Measurements from ENCODE around the gene SCARB1.

Gene SCARB1

DNA sequence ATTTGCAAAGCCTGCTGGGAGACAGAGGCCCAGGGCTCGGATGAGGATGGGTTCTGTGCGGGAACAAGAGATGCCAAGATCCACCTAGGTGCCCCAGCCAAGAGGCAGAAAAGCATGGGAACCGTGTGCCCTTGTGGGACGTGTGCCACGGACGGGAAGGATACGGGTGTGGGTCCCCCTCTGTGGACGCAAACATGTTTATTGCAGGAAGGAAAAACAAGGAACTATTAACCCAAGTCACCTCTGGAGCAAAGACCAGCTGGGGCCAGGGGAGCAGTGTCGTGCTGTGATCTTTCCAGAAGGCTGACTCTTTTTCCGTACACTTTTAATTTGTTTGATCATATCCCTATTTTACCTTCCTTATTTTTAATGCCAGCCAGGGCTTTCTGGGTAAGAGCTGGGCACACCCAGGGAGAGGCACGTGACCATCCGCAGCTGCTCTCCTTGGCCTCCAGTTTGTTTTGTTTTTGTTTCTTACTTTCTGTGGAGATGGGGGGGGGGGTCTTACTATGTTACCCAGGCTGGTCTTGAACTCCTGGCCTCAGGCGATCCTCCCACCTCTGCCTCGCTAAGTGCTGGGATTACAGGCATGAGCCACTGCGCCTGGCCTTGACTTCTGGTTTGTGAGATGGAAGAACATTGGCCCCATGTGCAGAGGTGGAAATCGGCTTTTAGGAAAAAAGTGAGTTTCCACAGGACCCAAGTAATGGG is 20.7 kb downstream of the SCARB1 start:
- DNase-seq (ENCODE audit: low spot score) = no peak

DNA sequence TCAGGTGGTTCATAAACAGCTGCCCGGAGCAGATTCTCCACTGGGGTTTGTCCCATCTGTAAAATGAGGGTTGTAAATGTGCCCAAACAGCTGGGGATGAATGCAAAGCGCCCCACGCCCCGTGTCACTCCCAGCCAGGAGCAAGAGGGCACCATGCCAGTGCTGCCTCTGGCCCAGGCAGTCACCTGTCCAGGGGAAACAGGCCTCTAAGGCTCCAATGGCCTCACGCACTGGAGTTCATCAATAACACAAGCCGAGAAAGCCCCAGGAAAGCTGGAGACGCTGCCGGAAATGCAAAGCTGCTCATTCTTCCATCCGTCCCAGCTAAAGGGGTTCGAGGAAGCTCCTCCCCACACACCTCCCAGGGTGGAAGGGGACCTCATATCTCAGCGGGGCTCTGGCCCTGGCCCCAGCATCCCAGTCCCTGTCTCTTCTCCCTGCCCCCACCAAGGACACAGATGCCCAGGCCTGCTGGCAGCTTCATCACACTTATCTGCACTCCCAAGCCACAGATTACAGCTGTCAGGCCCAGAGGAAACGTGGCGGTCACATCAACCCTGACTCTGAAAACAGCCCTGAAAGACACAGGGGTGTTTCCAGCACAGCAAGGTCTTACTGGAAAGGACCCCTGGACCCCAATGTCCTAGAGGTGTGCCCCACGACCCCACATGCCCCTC is 21.5 kb downstream of the SCARB1 start:
- DNase-seq (ENCODE audit: low spot score) = no peak

DNA sequence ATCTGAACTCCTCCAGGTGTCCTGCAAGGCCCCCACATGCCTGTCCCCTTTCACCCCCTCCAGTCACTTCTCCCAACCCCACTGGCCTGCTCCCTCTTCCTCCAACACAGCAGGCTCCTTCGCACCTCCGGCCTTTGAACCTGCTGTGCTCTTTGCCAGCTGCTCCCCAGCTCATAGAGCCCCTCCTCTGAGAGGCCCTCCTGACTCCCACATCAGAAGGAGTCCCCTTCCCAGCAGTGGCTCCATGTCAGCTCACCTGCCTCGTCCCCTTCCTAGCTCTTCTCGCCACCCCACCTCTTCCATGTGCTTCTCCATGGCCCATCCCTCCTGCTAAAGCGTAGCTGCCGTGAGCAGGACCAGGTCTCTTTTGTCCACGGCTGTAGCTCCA is 22.1 kb downstream of the SCARB1 start:
- DNase-seq (ENCODE audit: low spot score) = no peak

DNA sequence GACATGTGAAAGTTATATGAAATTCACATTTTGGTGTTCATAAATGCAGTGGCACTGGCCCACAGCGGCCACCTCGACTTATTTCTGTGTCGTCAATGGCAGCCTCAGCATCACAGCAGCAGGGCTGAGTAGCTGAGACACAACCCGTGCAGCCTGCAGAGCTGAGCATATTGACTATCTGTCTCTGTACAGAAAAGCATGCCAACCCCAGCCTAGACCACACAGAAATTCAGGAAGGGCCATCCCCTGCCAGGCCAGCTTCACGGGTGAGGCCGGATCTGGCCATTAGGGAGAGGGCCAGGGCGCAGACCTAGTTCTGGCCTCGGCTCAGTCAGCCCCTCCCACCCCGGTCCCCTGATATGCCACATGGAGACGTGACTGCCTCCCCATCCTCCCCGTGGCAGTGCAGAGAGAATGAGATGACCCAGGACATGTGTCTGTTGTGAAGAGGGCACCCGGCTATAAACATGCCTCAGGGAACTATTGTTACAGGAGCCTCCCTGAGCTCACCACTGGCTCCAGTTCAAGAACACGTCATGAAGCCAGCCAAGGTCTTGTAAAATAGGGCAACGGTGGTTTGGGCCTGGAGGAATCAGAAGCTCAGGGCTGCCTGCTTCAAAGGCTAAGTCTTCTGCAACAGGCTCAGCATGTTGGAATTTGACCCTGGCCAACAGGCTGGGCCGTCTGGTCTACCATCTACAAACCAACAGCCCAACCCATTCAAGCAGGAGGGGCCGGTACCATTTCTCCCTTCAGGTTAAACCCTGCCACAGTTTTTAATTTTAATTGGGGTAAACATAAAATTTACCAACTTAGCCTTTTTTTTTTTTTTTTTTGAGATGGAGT is 25.5 kb downstream of the SCARB1 start:
- DNase-seq (ENCODE audit: low spot score) = no peak

DNA sequence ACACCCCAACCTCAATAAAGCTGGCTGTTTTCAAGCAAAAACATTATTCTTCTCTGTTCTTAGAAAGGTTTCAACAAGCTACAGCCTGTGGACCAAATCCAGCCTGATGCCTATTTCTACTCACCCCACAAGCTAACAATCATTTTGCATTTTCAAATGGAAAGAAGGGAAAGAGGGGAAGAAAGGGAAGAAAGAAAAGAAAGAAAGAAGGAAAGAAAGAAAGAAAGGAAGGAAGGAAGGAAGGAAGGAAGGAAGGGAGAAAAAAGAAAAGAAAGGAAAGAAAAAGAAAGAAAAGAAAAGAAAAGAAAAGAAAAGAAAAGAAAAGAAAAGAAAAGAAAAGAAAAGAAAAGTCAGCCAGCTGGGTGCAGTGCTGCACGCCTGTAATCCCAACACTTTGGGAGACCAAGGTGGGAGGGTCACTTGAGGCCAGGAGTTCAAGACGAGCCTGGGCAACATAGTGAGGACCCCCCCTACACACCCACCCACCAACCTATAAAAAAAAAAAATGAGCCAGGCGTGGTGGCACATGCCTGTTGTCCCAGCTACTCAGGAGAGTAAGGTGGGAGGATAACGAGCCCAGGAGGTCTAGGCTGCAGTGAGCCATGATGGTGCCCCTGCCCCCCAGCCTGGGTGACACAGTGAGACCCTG is 26.3 kb downstream of the SCARB1 start:
- no peak for DNase-seq (ENCODE audit: low spot score)

DNA sequence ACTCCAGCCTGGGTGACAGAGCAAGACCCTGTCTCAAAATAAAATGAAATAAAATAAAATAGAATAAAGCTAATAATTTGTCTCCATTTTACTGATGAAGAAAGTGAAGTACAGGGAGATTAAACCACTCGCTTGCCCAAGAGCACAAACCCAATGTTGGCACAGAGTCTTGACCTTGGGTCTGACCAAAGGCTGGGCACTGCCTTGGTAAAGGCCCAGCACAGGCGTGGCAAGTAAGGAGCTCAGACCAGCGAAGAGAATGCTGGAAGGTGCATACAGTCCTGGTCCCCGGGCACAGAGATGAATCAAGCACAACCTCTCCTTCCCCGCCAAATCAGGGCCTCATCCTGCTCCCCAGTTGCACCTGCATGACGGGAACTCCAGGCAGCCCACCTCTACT is 26.9 kb downstream of the SCARB1 start:
- DNase-seq (ENCODE audit: low spot score) = no peak

DNA sequence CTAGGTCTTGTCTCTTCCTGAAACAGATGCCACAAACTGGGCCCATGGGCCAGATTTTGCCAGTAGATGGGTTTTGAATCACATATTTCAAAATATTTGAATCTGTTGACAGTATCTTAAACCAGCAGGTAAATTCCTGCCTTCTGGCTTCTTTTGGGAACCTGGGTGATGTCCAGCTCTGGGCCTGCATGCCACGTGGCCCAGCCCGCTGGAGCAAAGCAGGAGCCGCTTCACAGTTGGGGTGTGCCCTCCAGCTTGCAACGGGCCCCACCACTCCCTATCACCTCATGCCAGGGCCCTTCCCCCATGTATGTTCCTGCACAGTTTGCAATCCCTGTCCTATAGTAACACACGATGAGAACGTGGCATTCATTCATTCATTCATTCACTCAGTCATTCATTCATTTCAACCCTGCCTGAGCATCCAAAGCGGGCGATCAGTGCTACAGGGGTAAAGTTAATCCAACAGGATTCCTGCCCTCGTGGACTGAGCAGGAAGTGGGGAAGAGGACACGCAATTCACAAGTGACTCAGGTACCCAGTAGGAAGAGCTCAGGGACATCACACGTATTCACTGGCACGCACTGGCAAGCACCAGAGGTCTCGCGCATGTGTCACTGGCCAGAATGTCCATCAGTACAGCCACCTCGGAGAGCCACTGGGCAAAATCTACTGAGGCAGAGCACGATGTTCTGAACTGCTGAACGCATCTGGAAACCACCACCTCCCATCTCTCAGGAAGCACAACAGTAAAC is 27.8 kb downstream of the SCARB1 start:
- no peak for DNase-seq (ENCODE audit: low spot score)

DNA sequence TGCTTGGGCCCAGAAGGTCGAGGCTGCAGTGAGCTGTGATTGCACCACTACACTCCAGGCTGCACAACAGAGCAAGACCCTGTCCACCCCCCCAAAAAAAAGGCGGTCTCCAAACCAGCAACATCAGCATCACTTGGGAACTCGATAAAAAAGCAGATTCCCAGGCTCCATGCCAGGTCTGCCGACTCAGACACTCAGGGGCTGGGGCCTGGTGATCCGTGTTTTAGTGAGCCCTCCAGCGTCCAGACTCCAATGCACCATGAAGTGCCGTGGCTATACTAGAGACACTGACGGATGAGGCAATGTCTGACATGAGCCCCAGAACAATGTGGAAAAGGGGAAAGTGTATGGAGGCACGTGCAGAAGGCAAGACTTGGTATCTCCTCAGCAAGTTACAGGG is 28.8 kb downstream of the SCARB1 start:
- DNase-seq (ENCODE audit: low spot score) = no peak

DNA sequence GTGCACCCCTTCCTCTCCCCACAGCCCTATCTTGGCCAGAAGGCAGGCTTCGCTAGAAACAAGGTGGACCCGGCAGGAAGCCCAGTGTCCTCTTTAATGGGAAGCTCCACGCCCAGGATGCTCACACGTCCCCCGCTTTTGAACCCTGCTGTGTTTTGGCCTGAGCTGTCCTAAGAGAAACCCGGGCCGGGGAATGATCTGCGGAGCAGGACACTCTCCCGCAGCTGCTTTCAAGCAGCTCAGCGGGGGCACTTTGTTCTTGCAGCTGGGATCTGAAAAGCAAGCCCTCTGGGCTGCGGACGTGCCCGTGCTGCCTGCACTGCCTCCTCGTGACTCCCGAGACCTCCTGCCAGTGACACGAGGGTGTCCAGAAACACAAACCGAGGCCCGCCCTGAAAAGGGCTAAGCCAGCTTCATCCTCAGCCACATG is 30.0 kb downstream of the SCARB1 start:
- no peak for DNase-seq (ENCODE audit: low spot score)

DNA sequence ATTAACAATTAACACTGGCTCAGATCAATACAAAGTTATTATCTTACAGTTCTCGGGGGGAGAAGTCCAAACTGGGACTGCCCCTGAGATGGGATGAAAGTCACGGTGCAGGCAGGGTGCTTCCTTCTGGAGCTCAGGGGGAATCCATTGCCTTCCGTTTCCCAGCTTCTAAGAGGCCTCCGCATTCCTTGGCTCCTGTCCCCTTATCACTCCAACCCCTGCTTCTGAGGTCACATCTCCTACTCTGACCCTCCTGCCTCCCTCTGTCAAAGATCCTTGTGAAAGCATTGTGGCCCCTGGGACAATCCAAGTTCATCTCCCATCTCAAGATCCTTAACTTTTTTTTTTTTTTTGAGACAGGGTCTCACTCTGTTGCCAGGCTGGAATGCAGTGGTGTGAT is 30.8 kb downstream of the SCARB1 start:
- DNase-seq (ENCODE audit: low spot score) = no peak

DNA sequence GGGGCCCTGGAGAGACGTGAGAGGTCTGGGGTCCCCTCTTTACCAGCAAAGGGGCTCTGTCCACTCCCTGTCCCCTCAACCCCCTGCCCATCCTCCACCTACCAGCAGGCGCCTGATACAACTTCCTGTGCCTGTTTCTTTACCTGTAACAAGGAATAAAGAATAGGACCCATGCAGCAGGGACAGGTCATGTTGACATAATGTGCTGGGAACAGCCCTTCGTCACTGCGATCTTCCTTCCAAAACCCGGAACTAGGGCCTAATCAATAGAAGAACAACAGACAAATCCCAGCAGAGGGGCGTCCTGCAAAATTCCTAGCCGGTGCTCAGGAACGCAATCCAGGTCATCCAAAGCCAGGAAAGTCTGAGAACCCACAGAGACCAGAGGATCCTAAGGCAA is 32.1 kb downstream of the SCARB1 start:
- no peak for DNase-seq (ENCODE audit: low spot score)

DNA sequence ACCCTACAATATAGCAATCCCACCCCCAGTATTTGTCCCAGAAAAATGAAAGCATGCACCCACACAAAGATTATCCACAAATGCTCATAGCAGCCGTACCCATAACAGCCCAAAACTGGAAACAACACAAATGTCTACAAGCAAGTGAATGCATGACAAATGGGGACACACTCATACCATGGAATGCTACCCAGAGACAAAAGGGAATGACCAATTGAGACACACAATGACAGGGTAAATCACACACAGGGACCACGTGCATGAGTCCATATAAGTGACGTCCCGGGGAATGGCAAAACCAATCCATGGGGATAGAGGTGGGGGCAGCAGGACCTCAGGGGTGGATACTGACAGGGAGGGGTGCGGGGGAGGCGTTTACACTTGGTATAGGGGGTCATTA is 33.4 kb downstream of the SCARB1 start:
- DNase-seq (ENCODE audit: low spot score) = no peak

DNA sequence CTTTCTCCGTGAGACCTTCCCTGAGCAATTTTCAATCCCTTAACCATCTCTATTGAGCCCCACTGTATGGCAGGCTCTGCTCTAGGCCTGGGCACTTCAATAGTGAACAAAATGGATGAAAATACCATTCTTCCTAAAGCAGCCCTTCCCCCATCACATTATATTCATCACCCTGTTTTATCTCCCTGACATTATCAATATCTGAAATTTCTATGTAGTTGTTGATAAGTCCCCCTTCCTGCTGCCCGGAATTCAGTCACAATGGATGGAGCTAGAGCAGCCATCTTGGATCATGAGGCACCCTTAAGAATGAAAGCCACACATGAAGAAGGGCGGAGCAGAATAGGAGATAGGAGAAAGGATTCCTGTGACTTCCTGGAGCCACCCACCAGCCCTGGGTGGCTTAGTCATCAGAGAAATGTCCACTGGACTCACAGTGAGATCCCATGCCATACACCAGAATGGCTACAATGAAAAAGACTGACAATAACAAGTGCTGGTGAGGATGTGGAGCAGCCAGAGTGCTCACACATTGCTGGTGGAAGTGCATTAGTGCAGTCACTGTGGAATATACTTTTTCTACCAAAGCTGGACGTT is 33.9 kb downstream of the SCARB1 start:
- no peak for DNase-seq (ENCODE audit: low spot score)

DNA sequence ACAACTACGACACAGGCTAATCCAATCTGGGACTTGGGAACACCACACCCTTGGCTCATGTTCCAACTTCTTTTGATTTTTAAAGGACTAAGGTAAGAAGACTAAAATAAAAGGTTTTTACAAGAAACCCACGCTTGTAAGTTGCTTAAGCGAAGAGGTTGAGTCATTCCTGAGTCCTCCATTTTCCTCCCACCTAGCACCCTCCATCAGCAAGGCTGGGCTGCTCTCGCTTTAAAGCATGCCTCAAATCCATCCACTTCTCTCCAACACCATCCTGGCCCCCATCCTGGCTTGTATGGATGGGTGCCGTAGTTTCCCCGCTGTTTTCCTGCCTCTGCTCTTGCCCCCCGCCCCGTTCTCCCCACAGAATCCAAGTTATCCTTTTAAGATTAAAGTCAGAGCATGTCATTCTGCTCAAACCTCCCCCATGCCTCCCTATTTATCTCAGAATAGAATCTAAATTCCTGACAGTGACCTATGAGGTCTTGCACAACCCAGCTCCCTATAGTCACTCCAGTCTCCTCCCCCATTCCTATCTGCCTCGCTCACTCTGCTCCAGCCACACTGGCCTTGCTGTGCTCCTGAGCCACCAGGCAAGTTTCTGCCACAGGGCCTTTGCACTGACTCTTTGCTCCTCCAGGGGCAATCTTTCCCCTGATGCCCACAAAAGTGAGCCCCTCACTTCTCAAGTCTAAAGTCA is 34.5 kb downstream of the SCARB1 start:
- DNase-seq (ENCODE audit: low spot score) = no peak

DNA sequence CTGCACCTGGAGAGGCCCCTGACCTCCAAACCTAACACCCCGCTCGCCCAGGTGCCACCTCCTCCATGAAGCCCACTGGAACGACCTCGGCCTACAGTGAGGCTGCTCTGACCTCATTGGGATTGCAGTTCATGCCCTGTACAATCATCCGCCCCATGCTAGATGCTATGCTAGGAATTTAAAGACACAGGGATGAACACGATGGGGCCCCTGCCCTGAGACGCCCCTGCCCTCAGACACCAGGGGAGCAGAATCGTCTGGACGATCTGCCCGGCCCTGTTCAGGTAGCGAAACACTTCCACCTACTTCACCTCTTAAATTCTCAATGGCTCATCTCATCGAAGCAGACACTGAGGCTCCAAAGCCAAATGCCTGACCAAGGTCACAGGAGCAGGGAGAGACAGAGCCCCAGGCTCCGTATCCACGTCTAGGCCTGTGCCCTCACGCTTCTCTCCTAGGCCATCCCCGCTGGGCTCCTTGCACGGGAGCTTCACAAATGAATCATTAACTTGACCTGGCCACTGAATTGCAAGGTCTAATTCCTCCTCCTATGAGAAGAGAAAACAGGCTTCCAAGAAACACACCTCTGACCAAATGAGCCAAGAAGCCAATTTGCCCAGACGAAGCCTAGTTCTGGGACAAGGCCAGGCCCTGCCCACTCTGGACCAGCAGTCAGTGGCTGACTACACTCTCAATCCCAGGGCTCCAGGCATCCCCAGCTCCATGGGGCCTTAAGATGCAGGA is 35.2 kb downstream of the SCARB1 start:
- DNase-seq (ENCODE audit: low spot score) = no peak

DNA sequence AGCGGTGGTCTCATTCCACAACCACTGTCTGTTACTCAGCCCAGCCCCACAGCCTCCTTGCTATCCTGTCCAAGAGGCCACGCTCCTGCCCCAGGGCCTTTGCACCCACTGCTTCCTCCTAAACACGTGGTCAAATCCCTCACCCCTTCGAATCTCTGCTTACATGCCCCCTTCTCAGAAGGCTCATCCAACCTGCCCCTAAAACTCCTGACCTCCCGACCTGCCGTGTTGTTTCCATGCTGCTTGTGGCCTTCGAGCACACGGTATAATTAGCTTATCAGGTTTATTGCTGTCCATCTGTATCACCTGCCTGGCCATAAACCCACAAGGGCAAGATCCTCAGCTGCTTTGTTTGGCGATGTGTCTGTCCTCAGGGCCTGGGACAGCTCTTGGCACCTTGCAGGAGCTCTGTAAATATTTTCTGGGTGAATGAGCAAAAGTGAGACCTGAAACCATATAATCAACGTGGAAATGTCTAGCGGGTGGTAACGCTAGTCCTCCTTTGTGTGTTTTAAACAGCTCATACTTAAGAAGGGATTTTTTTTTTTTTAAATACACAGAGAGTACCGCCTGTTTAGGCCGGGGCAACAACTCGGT is 36.0 kb downstream of the SCARB1 start:
- DNase-seq (ENCODE audit: low spot score) = no peak

DNA sequence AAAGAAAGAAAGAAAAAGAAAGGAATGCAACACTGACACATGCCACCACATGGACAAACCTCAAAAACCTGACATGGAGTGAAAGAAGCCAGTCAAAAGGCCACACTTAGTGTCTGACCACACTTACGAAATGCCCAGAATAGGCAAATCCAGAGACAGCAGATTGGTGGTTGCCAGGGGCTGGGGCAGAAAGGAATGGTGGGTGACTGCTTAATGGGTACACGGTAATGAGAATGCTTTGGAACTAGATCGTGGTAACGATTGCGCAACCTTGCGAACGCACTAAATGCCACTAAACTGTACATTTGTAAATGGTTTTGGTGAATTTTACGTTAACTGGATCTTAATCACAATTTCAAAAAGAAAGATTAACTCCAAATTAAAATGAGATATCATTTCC is 39.5 kb downstream of the SCARB1 start:
- DNase-seq (ENCODE audit: low spot score) = no peak

DNA sequence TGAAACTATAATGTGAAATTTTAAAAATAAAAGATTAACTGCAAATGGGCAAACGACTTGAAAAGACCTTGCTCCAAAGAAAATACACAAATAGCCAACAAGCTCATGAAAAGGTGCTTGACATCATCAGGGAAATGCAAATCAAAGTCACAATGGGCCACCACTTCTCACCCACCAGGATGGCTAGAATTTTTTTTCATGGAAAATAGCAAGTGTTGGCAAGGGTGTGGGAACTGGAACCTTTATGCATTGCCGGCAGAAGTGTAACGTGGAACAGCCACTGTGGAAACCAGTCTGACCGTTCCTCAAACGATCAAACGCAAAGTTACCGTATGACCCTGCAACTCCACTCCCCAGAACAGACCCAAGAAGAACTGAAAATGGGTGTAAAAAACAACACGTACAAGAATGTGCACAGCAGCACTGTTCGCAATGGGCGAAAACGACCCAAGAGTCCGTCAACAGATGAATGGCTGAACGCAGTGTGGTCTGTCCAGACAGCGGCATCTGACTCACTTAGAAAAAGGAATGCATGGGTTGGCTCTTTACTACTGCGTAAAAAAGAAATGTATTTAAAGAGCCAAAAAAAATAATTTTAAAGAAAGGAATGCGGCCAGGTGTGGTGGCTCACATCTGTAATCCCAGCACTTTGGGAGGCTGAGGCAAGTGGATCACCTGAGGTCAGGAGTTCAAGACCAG is 40.2 kb downstream of the SCARB1 start:
- no peak for DNase-seq (ENCODE audit: low spot score)

DNA sequence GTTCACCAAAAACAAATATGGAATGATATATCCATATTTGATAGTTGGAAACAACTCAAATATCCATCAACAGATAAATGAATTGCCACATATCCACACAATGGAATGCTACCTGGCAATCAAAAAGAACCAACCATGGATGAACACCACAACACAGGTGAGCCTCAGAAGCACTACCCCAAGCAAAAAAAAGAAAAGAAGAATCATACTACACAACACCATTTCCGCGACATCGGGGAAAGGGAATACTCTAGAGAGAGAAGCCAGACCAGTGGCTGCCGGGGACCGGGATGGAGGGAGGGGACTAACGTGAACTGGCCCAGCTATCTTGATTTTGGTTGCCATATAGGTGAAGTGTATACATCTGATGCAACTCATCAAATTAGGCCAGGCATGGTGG is 41.4 kb downstream of the SCARB1 start:
- DNase-seq (ENCODE audit: low spot score) = no peak
